Raji (cell line): ENCODE data around the gene CHRNE.

Experiments used
- POLR2A ChIP-seq: IDR thresholded peaks from 2 replicates; pipeline ENCODE4 v1.6.1; 2011; ENCODE audit warnings: low read depth, low read length, control low read depth; ENCODE audit not compliant: insufficient read depth

Gene CHRNE

DNA sequence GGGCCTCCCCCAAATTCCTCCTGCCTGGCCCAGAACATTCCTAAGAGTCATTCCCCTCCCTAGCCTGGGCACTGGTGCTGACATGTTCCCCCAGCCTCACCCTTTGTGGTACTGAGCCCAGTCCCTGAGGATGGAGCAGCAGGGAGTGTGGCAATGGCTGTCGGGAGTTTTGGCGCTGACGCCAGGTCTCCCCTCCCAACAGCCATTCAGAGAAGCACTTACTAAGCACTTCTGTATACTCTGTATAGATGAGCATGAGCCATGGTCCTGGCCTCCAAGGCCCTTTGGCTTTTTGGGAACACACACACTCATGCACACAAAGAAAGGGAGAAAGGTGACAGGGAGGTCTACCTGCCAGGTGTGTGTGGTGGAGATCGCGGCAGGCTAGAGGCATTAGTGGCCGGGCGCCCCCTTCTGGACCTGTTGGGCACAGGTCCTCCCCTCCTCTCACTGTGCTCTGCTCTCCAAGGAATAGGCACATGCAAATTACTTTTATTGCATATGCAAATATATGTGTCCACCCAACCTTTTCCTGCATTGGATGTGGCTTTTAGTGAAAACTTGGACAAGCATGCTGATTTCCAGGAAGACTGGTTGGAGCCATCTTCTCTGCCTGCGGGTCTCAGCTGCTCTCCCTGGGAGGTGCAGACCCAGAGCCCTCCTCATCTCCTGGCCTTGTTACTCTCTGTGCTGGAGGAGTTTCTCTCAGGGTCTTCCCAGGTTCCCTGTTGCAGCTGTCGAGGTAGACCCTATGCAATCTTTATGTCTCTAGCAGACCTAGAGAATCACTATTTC lies 20.9 kb downstream of the CHRNE start:
- TF ChIP-seq POLR2A: no peak

DNA sequence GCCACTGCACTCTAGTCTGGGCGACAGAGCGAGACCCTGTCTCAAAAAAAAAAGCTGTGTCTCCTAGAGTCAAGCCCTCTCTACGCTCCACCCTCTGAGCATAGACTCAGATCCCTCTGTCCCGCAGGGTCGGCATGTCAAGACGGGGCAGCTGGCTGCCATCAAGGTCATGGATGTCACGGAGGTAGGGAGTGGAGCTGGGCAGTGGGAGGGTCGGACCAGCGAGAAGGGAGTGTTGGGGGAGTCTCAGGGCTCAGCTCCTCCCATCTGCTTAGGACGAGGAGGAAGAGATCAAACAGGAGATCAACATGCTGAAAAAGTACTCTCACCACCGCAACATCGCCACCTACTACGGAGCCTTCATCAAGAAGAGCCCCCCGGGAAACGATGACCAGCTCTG lies 22.0 kb downstream of the CHRNE start:
- no peak for TF ChIP-seq POLR2A

DNA sequence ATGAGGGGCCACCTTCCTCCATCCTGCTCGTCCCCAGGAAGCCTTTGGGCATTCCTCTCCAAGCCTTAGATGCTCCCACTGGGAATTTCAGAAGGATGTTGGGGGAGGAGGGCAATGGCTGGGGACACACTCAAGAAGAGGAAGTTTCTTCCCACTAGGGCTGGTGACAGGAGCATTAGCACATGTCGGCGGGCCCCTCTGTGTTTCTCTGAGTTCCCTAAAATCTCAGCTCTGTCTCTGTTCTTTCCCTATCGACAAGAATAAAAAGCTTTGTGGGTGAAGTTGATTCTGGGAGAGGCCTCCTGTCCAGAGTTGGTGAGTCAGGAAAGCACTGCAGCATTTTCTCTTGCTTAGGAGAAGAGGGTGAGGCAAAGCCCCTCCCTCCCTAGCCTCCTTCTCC lies 23.3 kb downstream of the CHRNE start:
- TF ChIP-seq POLR2A: no peak

DNA sequence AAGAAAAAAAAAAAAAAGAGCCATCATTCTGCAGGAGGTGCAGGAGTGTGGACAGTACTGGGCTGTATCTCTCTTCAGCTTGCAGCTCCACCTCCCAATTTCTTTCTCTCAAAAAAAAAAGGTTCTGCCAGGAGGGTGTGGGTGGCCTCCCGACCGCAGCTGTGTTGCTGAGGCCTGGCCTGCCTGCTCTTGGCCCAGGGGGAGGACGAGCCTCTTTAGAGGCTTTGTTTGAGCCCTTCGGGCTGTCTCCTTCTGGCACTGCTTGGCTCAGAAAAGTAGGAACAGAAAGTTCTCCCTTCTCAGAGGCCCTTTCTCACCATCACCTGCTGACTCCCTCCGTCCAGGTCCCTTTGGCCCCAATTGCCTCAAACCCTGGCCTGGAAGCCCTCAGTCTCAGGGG lies 25.8 kb downstream of the CHRNE start:
- no peak for TF ChIP-seq POLR2A

DNA sequence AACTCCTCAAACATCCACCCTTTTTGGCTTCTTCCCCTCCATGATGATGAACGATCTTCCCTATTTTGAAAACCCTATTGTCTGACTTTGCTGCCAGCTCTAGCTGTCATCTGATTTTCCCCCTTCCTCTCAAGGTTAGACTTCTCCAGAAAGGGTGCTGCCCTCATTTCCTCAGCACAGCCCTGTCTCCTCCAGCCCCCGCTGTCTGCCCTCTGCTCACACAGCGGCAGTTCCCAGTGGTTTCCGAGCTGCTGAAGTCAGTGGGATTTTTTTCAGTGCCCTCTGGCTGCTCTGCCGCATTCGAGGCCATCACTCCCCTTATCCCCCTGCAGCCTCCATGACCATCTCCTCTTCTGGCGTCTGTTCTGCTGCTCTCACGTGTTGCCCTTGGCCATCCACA lies 30.1 kb downstream of the CHRNE start:
- TF ChIP-seq POLR2A: no peak

DNA sequence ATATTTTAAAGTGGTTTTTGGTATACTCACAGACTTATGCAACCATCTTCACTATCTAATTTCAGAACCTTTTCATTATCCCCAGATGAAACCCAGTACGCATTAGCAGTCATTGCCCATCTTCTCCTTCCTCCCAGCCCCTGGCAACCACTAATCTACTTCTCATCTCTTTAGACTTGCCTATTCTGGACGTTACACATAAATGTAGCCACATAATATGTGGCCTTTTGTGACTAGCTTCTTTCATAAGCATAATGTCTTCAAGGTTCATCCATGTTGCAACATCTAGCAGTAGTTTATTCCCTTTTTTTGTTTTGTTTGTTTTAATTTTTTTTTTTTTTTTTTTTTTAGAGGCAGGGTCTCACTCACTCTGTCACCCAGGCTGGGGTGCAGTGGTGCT lies 32.0 kb downstream of the CHRNE start:
- no peak for TF ChIP-seq POLR2A

DNA sequence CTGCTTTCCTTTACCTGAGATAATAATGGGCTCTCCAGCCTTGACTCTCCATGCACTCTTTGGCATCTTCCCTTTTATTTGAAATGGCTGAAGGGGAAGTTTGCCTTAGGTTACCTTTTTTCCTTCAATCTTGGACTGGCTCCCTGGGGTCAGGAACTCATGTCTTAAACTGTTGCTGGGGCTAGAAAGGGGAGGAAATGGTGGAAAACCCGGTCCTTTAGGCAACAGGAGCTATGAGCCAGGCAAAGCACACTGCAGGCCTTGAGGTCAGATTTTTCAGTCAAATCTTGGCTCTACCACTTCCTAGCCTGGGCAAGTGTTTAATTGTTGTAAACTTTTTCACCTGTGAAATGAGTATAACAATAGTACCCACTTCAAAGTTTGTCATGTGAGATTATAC lies 39.6 kb downstream of the CHRNE start:
- no peak for TF ChIP-seq POLR2A

DNA sequence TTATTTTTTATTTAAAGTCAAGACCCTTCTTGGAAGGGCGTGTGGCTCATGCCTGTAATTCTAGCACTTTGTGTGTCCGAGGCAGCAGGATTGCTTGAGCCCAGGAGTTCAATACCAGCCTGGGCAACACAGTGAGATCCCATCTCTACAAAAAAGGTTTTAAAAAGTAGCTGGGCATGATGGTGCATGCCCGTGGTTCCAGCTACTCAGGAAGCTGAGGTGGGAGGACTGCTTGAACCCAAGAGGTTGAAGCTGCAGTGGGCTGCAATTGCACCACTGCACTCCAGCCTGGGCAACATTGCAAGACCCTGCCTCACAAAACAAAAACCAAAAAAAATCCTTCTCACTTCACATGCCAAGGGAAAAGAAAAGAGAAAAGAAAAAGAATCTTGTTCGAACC lies 40.2 kb downstream of the CHRNE start:
- no peak for TF ChIP-seq POLR2A

DNA sequence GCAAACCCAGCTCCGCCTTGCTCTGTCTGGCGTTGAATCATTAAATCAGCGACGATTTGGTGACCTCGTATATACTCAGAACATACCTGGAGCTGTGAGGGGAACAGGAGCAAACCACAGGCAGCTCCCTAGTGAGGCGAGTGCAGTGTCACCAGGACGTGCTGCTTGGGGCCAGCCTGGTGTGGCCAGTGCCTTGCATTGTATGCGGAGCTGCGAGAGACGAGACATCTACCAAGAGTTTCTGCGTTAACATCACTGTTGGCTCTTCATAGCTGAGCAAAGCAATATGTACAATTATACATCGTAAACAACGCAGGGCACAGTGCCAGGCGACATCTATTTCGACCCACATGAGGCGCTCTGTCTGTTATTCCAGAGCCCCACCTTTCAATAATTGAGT lies 41.8 kb downstream of the CHRNE start:
- no peak for TF ChIP-seq POLR2A

DNA sequence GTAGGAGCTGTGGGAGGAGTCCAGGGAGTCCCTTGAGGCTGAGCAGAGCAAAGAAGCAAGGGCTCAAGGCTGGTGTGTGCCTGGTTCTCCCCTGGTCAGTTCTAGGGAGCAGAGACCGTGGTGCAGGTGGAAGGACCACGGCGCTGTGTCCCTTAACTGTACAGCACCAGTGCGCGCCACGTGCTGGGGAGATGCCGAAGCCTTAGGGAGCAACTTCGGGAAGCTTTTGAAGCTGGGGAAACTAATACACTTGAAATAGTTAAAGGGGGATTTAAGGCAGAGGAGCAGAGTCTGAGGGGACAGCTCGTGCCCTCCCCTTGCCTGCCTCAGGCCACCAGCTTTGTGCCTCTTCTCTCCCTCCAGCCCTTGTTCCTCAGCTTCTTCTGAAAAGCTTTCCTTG lies 42.2 kb downstream of the CHRNE start:
- TF ChIP-seq POLR2A: no peak

DNA sequence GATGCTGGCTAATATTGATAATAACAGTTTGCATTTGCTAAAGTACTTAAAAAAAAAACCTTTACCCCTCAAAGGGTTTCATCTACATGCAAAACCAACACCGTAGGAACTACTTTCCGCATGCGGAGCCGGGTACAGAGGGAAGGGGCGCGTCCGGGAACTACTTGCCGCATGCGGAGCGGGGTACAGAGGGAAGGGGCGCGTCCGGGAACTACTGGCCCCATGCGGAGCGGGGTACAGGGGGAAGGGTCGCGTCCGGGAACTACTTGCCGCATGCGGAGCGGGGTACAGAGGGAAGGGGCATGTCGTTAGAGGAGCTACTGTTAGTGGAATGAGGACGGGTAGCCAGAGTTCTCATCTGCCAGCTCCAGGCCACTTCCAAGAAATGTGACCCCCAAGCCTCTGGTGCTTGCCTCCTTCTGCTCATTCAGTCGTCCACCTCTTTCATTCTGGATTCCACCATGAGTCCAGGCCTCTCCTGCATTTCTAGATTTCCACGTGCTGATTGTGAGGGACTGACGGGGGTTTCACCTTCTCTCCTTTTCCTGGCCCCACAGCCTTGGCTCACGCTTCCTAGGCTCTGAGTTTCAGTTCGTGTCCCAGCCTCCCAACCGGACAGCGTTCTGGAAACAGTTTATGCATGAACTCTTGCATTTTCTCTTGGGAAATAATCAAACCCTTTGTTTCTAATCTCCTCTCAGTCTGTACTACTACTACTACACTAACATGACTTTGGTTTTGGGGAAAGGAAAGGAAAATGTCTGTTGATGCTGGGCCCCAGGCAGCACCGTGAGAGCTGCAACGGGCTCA lies 42.9 kb downstream of the CHRNE start:
- TF ChIP-seq POLR2A: no peak

DNA sequence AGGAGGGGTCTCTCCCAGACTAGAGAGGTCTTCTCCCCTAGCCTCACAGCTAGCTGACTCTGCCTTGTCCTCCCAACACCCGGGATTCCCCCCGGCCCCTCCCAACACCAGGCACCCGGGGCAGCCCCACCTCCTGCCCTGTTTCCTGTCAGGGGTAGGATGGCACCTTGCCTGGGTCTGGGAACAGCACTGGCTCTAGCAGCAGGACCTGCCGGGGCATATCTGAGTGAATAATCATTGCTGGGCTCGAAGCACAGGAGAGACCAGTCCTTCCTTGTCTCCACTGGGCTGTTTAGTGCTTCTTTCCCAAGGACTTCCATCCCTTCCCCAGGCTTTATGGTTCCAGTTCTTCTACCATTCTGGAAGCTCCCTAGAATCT lies 44.0 kb downstream of the CHRNE start:
- no peak for TF ChIP-seq POLR2A

DNA sequence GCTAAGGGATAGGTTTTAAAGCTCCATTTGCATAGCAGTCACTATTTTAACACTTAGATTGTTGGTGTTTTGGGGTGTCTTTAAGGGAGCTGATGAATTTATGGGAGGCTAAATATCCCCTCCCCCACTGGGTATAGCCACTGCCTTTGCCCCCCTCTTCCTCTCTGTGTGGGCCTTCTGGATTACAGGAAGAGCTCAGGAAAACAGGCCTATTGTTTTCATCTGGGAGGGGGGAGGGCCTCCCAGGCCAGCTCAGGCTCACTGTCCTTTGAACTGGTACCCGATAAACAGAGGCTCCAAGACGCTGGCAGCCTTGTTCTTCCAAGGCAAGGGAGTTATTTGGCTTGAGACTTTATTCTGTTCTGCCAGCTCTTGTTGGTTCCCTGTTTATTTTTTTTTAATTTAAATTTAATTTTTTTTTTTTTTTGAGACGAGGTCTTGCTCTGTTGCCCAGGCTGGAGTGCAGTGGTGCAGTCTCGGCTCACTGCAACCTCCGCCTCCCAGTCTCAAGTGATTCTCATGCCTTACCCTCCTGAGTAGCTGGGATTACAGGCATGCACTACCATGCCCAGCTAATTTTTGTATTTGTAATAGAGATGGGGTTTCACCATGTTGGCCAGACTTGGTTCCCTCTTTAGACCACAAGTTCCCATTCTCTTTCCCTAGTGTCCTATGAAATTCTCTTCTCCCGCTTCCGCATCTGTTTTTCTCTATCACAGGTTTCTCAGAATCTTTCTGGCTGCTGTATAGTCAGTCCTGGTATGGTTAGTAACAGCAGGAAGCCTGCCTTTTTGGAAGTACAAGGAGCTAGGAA lies 44.6 kb downstream of the CHRNE start:
- TF ChIP-seq POLR2A: no peak

DNA sequence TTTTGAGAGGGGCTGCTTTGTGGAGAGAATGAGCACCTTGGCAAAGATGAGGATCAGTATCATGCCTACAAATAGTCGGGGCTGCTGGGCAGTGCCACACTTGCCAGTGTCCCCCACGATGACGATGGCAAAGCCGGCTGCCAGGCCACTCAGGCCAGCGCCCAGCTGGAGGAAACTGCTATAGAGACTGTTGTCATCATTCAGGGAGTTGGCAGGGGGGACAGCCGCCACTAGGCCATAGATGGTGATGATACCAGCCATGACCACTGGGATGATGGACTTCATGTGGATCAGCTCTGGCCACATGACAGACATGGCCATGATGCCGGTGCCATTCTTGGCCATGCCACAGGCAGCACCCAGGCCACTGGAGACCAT lies 46.0 kb downstream of the CHRNE start:
- TF ChIP-seq POLR2A: no peak

DNA sequence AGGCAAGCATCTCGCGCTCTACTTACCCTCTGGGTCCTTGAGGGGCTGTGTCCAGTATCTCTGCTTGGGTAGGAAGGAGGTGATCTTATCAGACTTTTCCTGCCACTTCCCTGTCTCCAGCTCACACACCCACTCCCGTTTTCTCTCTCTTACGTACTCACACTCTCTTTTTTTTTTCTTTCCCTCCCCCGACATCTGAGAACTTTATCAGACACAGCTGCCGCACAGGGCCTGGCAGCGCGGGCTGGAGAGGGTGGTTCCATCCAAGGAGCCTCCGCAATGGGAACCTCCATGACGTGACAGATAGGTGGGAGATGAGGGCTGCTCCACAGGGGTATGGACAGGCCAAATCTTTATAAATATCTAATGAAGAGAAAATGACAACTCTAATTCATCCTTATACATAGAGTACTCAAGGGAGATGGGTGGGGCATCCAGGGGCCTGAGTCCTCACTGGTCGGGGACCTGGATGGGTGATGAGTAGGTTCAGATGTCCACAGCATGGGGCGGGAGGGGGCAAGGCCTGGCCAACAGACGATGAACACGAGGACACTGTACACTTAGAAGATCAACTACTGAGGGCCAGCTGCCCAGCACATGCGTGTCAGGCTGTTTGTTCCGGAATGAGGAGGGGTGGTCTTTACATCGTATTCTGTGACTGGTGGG lies 46.5 kb downstream of the CHRNE start:
- TF ChIP-seq POLR2A: no peak
